ENCODE results near the gene RNF121.

The RNF121 gene

DNA sequence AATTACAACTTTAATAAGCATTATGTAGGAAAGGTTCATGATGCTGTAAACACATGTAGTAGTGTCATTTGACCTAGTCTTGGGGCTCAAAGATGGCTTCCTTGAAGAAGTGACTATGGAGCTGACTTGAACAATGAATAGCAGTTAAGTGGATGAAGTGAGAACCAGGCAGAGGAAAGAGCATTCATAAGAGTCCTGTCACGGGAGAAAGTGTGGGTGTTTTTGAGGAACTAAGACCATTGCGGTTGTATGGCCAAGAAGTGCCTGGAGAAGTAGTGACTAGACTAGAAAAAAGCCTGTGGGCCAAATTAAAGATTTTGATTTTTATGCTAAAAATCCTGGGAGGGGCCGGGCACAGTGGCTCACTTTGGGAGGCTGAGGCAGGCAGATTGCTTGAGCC, 62.6 kb downstream of the RNF121 start:
- peak; percentile 11 for DNase-seq

DNA sequence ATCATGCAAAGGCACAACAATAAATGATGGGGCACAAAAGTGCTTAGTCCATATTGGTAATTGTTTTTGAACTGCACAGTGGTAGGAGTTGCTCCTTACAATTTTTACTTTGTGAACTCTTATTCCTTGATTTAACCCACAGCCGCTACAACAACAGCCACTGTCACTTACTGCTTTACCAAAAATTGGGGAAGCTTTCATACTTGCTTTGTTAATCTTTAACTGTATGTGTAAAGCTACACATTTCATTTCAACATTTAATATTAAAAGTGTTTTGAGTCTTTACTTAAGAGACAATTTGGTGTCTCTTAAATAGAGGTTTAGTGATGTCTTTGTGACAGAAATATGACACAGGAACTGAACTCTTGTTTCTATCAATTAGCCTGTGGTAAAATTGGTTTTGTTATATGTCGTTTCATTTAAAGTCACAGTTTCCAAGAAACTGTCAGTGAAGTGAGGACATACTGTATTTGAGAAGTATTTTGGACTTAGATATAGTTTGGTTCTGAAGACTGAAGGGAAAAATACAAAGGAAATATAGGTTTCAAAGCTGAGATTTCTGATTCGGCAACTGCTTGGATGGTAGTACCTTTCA, 63.4 kb downstream of the RNF121 start:
- DNase-seq: no peak

DNA sequence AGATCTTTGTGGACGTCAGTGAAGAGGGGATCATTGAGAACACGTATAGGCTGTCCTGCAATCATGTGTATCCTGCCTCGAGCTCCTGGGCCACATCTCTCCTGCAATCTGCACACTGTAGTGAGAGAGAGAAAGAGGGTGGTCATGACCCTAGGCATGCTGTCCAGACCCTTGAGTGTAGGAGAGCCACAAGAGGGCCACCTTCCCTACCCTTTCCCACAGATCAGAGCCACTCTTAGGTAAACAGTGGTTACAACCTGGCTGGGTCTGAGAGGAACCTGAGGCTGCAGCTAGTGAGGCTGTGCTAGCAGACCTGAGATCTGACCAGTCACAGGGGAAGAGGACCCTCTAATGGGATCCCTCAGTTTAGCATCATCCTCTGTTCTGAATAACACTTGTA, 65.9 kb downstream of the RNF121 start:
- DNase-seq: no peak

DNA sequence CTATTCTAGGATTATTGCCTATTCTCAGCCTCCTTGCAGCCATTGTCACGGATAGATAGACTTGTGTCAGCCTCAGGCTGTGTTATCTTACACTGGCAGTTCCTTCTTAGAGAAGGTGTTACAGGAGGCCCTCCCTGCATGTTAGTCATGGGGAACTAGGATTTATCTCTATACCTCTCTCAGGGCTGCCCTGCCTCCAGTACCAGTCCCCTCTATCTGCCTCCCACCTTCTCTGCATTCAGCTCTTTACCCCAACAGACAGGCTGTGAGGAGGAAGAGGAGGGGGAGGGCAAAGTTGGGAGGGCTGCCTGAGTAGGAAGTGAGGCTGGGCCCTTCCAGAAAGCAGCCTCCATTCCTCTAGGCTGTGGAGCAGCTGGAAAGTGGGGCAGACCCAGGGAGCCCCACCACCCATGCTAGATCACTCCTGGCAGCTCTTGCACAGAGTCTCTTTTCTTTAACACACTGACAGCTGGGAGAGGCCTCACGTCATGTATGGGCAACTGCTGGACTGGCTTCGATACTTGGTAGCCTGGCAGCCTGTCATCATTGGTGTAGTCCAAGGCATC, 67.0 kb downstream of the RNF121 start:
- DNase-seq: no peak

DNA sequence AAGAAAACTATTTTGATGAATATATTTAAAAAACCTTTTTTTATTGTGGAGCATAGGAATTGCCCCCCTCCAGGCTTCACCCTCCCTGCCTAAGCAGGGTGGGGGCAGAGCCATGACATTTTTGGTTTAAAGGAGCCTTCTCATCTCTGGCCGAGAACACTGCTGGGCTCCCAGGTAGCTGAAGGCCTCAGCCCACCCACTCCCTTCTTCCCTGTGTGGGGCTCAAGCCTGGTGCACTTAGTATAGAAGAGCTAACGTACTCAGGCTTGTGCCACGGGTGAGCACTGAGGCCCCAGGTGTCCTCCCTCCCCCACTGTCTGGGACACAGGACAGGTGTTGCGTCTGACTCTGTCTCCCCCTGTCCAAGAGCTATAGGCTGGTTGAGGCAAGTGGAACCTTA, 67.7 kb downstream of the RNF121 start:
- DNase-seq: no peak

DNA sequence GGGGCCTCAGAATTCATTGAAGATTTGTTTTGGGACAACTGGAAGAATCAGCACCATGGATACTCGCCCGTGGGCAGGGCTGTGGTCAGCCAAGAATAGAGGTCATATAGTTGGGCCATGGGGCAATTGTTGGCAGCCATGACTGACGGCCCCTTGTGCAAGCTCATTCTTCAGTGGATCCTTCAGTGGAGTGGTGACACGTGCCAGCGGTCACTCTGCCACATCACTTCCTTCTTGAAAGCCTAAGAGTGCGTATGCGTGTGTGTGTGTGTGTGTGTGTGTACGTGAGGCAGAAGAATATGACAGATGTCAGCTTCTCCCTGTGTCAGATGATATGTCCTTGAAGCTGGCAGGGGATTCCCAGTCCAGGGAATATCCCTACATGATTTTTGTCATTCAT, 68.1 kb downstream of the RNF121 start:
- no peak for DNase-seq

DNA sequence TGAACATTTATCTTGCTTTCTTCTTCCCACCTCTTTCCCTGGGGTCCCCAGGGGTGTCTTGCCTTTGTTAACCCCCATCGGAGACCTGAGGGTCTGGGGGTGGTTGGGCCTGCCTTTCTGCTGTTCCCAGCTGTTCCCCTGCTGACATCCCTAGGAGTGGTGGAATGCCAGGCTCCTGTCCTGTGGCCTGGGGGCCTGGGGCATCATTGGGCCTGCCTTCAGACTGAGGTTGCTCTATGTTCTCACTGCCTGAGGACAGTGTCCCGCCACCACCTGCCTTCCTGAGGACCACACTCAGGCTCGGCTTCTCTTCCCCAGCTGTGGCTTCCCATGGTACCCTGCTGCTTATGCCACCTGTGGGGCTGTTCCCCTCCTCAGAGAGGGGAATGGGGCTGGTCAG, 68.7 kb downstream of the RNF121 start:
- DNase-seq: no peak

DNA sequence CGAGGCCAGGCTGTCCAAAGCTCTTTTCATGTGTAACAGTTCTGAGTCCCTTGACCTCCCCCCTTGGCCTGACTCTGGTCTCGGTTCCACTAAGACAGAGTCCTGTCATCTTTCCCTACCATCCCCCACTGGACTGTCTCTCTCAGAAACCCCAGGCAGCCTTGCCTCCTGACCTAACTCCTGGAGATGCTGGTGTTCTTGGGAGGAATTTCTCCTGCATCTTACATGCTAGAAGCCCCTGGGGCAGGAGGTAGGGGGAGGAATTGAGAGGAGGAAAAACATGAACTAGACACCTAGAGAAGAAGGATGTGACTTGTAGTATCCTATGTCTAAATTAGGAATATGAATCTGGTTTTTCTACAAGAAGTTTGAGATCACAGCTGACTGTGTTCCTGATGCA, 69.2 kb downstream of the RNF121 start:
- no peak for DNase-seq

DNA sequence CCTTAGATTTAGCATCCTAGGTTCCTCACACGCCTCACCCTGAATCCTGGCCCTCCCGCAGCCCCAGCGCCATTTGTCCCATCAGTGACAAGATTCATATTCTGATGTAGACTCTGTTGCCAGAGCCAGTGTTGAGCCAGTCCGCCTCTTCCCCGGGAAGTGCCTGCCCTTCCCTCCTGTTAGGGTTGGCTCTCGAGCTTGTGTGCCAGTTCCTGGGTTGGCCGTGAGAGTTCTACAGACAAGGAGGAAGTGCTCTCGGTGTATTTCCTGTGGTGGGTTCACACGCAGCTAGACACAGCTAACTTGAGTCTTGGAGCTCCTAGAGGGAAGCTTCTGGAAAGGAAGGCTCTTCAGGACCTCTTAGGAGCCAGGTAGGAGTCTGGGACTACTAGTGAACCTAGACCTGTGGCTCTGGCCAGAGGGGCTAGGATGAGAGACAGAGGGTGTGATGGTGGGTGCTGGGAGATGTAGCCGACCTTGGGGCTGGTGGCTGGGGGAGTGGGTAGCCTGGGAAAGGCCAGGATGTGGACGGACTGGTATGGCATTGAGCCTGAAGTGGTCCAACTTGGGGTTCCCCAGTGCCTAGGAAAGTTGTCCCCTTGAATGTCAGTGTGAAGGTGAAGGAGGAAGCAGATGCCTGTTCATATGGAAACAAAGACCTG, 69.9 kb downstream of the RNF121 start, which contains the start of gene IL18BP:
TSS of gene IL18BP (plus strand) at position 261 of the 662 bp plus-strand sequence. CDS start 1,076 bp downstream, outside the sequence.
- no peak for DNase-seq

DNA sequence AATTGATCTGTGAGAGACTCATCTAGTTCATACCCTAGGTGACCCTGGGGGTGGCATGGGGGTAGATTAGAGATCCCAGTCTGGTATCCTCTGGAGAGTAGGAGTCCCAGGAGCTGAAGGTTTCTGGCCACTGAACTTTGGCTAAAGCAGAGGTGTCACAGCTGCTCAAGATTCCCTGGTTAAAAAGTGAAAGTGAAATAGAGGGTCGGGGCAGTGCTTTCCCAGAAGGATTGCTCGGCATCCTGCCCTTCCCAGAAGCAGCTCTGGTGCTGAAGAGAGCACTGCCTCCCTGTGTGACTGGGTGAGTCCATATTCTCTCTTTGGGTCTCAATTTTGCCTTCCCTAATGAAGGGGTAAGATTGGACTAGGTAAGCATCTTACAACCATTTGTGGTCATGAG, 70.5 kb downstream of the RNF121 start:
- DNase-seq: no peak

DNA sequence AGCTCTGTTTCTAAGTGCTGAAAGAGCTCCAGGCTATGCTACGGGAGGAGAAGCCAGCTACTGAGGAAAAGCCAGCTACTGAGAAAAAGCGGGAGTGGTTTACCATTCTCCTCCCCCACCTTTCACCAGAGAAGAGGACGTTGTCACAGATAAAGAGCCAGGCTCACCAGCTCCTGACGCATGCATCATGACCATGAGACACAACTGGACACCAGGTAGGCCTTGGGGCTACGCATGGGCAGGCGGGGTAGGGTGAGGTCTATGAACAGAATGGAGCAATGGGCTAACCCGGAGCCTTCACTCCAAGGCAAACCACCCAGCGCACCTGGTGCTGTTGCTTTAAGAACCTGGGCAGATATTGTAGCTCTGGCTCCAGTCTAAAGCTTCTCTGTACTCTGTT, 71.0 kb downstream of the RNF121 start:
- DNase-seq: no peak

DNA sequence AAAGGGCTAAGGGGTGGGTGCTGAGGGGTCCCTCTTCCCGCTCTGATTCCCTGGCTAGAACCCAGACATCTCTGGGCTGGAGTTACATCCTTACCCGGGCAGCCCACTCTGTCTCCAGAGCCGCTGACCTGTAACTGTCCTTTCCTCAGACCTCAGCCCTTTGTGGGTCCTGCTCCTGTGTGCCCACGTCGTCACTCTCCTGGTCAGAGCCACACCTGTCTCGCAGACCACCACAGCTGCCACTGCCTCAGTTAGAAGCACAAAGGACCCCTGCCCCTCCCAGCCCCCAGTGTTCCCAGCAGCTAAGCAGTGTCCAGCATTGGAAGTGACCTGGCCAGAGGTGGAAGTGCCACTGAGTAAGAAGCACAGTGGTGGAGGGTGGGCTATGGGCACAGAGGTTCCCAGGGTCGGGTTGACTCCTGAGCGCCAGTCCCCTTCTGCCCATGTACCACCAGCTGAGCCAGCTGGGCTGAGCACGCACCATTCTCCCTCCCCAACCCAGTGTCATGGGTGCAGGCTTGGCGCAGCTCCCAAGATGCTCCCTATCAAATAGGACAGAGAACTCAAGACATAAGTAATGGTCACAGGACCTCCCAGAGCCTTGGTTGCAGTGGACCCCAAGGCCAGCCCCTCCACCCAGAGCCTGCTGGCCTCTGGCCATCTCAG, 71.5 kb downstream of the RNF121 start:
- no peak for DNase-seq

DNA sequence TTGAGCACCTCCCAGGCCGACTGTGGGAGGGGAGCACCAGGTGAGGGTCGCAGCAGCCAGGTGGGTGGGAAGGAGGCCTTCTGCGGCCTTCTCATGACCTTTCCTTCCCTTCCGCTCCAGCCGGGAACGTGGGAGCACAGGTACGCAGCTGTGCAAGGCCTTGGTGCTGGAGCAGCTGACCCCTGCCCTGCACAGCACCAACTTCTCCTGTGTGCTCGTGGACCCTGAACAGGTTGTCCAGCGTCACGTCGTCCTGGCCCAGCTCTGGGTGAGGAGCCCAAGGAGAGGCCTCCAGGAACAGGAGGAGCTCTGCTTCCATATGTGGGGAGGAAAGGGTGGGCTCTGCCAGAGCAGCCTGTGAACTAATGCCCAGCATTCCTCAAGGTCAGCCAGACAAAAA, 72.4 kb downstream of the RNF121 start:
- no peak for DNase-seq

DNA sequence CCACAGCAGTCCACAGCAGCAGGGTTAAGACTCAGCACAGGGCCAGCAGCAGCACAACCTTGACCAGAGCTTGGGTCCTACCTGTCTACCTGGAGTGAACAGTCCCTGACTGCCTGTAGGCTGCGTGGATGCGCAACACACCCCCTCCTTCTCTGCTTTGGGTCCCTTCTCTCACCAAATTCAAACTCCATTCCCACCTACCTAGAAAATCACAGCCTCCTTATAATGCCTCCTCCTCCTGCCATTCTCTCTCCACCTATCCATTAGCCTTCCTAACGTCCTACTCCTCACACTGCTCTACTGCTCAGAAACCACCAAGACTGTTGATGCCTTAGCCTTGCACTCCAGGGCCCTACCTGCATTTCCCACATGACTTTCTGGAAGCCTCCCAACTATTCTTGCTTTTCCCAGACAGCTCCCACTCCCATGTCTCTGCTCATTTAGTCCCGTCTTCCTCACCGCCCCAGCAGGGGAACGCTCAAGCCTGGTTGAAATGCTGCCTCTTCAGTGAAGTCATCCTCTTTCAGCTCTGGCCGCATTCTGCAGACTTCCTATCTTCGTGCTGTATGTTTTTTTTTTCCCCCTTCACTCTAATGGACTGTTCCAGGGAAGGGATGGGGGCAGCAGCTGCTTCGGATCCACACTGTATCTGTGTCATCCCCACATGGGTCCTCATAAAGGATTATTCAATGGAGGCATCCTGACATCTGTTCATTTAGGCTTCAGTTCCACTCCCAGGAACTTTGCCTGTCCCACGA, 73.2 kb downstream of the RNF121 start:
- no peak for DNase-seq

DNA sequence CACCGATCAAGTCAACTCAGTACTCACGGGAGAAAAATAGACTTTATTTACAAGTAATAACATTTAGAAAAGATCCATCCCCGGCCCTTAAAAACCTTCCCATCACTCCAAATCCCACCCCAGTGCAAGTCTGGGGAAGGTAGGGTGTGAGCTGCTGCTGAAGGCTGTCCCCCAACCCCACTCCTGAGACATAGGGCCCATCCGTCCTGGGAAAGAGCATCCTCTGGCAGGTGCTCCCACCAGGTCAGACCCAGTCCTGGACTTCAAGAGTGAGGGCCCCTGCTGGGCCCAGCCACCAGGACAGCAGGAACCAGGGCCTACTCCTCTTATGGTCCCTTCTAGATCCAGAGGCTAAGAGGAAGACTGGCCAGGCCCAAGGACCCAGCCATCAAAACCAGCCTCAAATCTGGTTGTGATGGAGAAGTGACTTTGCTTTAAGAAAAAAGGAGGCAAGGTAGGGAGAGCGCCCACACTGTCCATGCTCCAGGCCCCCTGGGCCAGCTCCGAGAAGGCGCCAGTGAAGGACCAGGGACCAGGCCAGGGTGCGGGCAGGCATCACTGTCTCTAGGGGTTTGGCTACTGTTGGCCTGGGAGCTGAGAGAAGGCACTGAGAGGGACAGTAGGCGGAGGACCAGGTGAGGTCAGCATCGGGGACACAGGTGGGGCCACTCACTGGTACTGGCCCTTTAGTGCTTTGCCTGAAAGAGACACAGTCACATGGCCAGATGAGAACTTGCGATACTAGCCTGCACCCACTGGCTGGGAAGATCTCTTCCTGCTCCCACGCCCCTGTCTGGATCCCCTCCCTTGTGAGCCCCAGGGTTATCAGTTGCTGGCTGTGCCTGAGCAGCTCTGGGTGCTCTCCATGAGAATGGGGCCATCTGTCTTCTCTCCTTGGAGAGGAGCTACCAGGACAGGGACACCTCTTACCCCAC, 74.3 kb downstream of the RNF121 start:
- no peak for DNase-seq

DNA sequence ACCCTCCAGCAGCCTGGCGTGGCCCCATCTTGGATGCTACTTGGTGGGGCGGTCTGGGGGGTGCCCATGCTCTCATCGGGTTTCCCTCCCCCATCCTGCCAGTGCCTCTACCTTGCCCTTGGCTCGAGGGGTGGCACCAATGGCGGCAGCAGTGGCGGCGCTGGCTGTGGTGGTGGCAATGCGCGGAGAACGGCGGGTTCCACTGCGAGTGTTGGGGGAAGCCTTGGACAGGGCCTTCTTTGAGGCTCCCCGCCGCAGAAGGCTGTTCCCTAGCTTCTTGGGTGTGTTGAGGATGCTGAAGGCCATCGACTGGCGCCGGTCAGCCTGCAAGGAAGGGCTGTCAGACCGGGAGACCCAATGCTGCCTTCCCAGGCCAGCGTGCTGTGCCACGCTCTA, 74.9 kb downstream of the RNF121 start:
- no peak for DNase-seq

DNA sequence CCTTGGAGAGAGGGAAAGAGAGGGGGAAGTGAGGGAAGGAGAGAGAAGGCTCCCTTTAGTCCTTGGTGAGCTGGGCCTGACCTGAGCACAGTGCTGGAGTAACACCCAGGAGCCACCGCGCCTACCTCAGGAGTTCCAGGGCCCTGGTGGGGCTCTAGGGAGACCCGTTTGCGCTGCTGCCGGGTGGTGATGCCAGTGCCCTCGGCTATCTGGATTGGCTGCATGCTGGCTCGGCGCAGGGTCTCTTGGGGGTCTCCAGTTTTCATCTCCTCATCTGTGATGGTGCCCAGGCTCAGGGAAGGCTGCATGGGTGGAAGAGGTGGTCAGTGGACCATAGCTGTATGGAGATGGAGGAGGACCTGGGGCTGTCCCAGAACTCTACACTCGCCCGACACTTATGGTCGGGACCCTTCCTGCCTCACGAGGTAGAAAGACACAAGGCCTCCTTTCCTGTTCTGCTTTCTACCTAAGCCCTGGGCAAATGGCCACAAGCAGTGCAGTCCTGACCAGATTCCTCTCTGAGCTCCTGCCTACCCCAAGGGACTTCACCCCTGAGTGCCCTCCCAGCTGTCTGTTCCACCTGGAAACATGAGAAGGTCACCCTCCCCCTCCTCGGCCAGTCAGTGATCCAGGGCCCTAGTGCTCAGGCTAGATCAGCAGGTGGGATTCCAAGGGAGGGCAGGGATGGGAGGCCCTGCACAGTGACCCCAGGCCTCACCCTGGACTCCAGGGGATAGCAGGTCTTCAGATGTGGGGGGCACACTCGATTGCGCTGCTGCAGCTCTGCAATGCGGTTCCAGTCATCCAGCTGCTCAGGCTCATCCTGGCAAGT, 75.9 kb downstream of the RNF121 start:
- no peak for DNase-seq

DNA sequence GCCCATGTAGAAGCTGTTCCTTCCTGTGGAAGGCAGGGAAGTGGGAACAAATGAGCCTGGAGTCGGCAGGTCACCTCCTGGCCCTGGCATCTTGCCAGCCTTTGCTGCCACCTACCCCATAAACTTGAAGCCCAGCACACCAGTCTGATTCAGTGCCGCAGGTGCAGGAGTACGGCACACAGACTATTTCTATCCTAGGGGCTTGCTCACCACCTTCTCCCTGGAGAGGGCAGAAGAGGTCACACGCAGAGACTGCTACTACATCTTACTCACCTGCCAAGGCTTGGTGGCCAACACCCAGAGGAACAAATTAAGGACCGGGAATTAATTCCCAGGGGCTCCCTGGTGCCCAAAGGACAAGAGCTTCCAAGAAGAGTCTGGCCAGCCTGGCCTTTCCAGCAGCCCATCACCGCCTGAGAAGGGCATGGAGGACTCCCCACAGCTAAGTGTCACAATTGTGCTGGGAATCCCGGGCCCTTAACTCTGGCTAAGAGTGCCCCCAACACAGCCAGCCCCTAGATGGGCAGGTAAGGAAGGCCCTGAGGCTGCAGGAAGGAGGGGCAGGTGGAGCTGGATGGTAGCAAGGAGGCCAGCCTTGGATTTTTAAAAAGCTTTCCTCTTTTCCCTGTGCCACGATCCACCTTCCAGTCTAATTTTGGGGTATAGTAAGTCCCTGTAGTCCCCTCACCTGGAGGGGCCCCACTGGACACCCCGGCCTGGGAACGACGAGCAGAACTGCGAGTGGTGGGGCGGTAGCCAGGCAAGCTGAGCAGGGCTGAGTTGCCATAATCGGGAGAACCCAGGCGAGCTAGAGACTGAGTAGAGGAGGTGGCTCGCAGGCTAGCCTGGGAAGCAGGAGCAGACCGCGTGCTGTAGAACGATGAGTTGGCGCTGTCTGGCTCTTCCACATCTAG, 76.8 kb downstream of the RNF121 start:
- DNase-seq: no peak

DNA sequence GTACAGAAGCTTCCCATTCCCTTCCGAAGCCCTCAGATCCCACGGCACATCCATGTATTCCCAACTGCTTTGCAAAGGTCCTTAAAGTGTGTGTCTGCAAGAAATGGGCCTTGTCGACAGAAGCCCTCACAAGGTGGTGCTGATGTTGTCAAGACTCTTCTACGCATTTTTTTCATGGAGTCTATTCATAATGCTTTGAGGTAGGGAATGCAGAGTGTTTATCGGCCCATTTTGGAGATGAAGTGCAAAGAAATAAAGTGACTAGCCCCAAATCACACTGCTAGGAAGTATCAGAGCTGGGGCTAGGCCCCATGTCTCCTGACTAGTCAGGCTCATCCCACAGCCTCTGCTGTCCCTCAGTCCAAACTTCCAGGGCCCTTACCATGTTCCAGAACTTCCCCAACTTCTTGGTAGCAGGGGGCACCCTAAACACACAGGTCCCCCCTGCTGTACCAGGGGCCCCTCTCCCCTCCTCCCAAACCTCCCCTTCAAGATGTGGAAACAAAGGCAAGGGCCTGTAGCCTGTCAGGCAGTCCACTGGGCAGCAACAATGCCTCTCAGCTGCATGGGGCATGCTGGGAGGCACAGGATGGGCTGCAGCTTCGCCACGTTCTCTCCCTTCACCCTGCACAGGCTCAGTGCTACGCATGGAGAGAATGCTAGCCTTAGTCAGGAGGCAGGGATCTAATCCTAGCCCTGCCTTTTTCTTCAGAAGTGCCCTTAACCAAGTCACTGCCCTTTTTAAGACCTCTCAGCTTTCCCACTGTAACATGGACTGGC, 77.7 kb downstream of the RNF121 start:
- DNase-seq: no peak
